PFSK-1 (cell line): ENCODE results near the gene SLC6A11.

Source experiments
- FOXP2 ChIP-seq: optimal IDR thresholded peaks from 2 replicates; pipeline ENCODE3; 2011; ENCODE audit warnings: borderline replicate concordance, control low read depth, inconsistent platforms; ENCODE audit not compliant: insufficient read depth; ENCODE audit errors: extremely low read length, extremely low read depth
- POLR2AphosphoS5 ChIP-seq: IDR thresholded peaks from 2 replicates; pipeline ENCODE4 v1.6.1; 2012; ENCODE audit warnings: low read depth, mild to moderate bottlenecking, control low read depth, low read length, moderate library complexity
- REST ChIP-seq, 2 experiments: IDR thresholded peaks; 2 replicates each; pipeline versions ENCODE4 v1.6.1 to v1.8.0; 2011 to 2012; ENCODE audit warnings: low read depth in 2 of 2, low read length in 2 of 2, control low read depth in 1 of 2, inconsistent platforms in 1 of 2, mild to moderate bottlenecking in 1 of 2, moderate library complexity in 1 of 2; ENCODE audit not compliant: insufficient read depth in 1 of 2
- SIN3A ChIP-seq: IDR thresholded peaks from 2 replicates; pipeline ENCODE4 v1.6.1; 2012; ENCODE audit warnings: mild to moderate bottlenecking, low read length, moderate library complexity, borderline replicate concordance; ENCODE audit not compliant: insufficient read depth
- TAF1 ChIP-seq: IDR thresholded peaks from 2 replicates; pipeline ENCODE4 v1.6.1; 2012; ENCODE audit warnings: low read length, control low read depth, borderline replicate concordance; ENCODE audit not compliant: insufficient read depth

SLC6A11 gene

GRCh38 chr3:10942690-10943205 lies 126.7 kb downstream of the SLC6A11 start:
- TF ChIP-seq TAF1 (no peak), REST (IDR thresholded peaks at IDR 0.05; ENCODE audit: insufficient read depth in 1 of 2, low read depth in 2 of 2, low read length in 2 of 2) (no peak), POLR2AphosphoS5 (no peak), FOXP2 (no peak), SIN3A (no peak)

- TF ChIP-seq TAF1 (no peak), FOXP2 (no peak), POLR2AphosphoS5 (no peak), SIN3A (no peak), REST (IDR thresholded peaks at IDR 0.05; ENCODE audit: insufficient read depth in 1 of 2, low read depth in 2 of 2, low read length in 2 of 2) (no peak)
Measured at GRCh38 chr3:10944866-10945265, 128.8 kb downstream of the SLC6A11 start.

GRCh38 chr3:10945683-10946287 lies 129.8 kb downstream of the SLC6A11 start:
- TF ChIP-seq SIN3A (no peak), REST (IDR thresholded peaks at IDR 0.05; ENCODE audit: insufficient read depth in 1 of 2, low read depth in 2 of 2, low read length in 2 of 2) (no peak), TAF1 (no peak), FOXP2 (no peak), POLR2AphosphoS5 (no peak)

- TF ChIP-seq SIN3A, result no peak
- TF ChIP-seq FOXP2, result no peak
- no peak for TF ChIP-seq REST (IDR thresholded peaks at IDR 0.05; ENCODE audit: insufficient read depth in 1 of 2, low read depth in 2 of 2, low read length in 2 of 2)
- no peak for TF ChIP-seq POLR2AphosphoS5
- no peak for TF ChIP-seq TAF1
Measured at GRCh38 chr3:10946526-10946925, 130.5 kb downstream of the SLC6A11 start.

DNA sequence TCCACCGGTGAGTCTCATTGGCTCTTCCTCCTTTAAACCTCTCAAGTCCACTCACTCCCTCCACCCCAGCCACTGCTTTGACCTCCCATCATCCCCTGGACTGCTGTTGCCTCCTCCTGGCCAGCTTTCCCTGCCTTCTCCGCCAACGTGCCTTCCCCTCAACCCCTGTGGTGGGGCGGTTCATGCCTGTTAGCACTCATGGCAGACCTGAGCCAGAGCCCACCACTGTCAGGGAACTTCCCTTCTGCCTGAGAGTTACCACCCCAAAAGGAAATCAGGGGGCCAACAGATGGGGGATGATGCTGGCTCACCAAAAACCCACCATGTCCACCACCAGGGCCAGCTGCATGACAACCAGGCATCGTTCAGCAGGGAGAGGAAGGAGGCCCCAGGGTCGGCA lies 132.3 kb downstream of the SLC6A11 start:
- no peak for TF ChIP-seq REST (IDR thresholded peaks at IDR 0.05; ENCODE audit: insufficient read depth in 1 of 2, low read depth in 2 of 2, low read length in 2 of 2)
- no peak for TF ChIP-seq FOXP2
- no peak for TF ChIP-seq TAF1
- TF ChIP-seq POLR2AphosphoS5, result no peak
- no peak for TF ChIP-seq SIN3A
